NCI-H146 treated with DMSO at 0.1 percent for 48 hours (cell line): ENCODE results near the gene IL9.
"Not testable (repeated sequence)": the region's sequence is repeated elsewhere in the genome, so short reads cannot be mapped to it uniquely, and the experiment has no call there.

Experiments
- DNase-seq: peaks from one replicate; lab custom pipeline; 2025; ENCODE audit not compliant: unreplicated experiment; lab: John Stamatoyannopoulos, UW

Gene IL9

GRCh38 chr5:135869276-135869675 is 26.4 kb downstream of the IL9 start:
- DNase-seq, result no peak

GRCh38 chr5:135868681-135869080 is 27.0 kb downstream of the IL9 start:
- DNase-seq, result no peak

- no peak for DNase-seq
Observed at GRCh38 chr5:135867599-135867998, 28.0 kb downstream of the IL9 start.

GRCh38 chr5:135866016-135866415 is 29.6 kb downstream of the IL9 start:
- DNase-seq, result no peak

DNA sequence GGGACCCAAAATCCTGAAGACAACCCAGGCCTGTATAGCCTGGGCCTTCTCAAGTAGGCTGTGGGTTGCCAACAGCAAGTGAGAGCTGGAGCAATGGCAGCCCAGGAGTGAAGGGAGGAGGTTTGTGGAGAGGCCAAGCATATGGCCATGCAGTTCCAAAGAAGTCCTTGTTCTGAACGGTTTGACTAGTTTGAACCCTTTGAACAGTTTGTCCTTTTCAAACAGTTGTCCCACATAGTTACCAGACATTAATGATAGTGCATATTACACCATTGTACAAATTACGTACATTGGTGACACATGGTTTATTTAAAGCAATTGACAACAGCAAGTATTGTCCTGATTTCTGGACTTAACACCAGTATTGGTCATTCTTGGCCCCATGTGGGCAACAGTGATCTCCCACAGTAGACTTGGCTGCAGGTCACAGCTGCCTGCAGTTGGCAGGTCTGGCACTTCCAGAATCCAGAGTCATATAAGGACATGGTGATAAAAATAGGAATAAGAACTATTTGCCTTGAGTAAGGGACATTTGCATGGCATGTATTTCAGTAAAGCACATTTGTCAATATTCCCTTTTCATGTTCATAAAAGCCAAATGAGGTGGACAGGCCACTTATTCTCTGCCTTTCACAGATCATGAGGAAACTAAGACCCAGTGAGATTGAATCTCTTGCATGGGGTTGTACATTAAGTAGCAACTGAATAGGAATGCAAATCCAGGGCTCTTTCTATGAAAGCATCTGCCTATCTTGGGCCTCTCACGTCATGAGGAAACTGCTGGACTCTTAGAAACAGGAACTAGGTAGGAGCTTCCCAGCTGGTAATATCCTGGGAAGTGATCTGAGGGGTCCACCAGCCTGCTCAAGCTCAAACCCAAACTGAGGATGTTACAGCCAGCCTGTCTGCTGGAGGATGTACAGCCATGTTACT is 30.9 kb downstream of the IL9 start:
- no peak for DNase-seq

GRCh38 chr5:135862744-135863143 is 32.9 kb downstream of the IL9 start:
- DNase-seq, result no peak

DNA sequence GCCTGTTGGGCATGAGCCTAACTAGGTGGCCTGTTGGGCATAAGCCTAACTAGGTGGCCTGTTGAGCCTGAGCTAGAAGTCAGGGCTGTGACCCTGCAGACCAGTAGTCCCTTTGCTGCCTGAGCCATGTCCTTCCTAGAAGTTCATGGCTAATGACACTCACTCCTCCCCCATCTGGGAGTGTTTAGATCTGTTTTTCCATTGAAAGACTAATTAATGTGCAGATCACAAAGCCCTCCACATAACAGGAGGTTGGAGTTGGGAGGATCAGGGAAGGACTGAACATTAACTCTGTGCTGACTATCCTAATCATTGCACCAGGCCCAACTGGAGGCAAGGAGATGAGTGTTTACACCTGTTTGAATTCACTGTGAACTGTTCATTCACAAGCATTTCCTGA is 33.6 kb downstream of the IL9 start:
- DNase-seq, result no peak

- no peak for DNase-seq
Observed at GRCh38 chr5:135861641-135862040, 34.0 kb downstream of the IL9 start.

DNA sequence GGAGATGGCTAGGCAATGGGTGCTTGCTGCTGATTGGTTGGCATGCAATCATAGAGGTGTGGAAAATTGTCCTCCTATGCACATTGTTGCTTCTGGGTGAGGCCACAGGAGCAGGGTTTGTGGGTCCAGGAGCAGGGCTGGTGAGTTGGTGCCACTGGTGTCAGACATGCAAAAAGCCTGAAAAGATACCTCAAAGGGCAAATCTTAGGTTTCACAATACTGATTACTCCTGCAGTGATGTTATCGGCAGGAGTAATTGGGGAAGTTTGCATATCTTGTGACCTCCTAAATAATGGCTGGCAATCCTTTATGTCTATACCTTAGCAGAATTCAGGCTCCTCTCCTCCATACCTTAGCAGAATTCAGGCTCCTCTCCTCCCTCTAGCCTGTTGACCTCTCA is 36.0 kb downstream of the IL9 start:
- no peak for DNase-seq

DNA sequence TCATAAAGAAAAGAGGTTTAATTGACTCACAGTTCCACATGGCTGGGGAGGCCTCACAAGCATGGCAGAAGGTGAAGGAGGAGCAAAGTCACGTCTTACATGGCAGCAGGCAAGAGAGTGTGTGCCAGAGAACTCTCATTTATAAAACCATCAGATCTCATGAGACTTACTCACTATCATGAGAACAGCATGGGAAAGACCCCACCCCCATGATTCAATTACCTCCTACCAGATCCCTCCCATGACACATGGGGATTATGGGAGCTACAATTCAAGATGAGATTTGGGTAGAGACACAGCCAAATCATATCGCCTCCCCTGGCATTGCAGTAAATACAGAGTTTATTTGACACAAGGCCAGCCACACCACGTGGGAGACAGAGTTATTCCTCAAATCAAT is 36.5 kb downstream of the IL9 start:
- DNase-seq, result not testable (repeated sequence)

DNA sequence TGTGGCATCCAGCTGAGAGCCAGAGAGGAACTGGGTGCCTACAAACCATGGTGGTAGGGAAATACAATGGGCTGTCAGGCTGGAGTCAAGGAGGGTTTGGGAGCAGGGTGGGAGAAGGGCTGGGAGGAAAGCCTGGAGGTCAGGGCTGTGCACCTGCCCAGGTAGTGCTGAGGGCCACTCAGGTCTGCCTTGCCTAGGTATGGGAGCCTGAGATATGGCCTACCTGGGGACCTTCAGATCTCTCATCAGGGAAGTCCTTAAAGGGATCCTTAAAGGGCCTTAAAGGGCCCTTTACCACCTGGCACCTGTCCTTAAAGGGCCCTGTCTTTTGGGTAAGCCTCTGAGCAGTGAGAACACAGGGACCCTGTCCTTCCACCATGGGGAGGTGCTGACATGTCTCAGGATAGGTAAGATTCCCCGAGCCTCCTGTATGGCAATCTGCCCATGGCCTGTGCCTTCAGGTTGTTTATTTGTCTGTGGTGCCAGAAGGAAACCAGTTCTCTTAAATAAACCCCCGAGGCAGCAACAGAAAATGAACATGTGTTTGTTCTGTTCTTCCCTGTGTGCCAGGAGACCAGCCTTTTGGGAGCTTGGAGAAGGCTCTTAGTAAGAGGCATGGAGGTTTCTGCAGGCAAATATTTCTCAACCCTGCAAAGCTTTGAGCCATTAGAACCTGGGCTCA is 37.9 kb downstream of the IL9 start:
- DNase-seq, result peak; percentile 17

DNA sequence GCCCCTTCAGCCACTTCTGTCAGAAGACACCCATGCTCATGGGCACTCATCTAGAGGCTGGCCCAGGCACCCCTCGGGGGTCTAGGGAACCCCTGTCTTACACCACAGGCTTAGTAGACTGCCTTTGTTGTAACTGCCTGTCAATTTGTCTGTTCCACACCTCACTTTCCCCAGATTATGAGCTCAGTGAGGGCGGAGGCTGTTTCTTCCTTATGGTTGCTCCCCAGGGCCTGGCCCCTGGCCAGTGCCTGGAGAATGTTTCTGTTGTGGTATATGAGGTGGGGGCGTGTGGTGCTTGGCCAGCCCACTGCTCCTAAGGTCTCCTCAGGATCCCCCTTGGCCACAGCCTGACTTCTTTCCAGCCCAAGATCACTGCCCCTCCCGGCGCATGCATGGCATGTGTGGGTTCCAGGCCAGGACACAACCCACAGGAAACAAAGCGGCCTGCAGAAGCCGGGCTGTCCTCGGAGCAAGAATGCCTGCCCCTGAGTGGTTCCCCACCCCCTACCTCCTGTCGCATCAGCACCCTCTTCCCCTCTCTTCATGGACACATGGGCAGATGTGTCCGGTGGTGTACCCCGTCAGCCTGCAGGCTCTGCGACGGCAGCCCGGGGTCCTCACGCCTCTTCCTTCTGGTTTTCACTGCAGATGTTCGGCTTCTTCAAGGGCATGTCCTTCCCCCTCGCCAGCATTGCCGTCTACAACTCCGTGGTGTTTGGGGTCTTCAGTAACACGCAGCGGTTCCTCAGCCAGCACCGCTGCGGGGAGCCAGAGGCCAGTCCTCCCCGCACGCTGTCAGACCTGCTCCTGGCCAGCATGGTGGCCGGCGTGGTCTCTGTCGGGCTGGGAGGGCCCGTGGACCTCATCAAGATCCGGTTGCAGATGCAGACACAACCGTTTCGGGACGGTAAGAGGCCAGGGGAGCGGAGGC is 43.5 kb downstream of the IL9 start:
- DNase-seq, result no peak

DNA sequence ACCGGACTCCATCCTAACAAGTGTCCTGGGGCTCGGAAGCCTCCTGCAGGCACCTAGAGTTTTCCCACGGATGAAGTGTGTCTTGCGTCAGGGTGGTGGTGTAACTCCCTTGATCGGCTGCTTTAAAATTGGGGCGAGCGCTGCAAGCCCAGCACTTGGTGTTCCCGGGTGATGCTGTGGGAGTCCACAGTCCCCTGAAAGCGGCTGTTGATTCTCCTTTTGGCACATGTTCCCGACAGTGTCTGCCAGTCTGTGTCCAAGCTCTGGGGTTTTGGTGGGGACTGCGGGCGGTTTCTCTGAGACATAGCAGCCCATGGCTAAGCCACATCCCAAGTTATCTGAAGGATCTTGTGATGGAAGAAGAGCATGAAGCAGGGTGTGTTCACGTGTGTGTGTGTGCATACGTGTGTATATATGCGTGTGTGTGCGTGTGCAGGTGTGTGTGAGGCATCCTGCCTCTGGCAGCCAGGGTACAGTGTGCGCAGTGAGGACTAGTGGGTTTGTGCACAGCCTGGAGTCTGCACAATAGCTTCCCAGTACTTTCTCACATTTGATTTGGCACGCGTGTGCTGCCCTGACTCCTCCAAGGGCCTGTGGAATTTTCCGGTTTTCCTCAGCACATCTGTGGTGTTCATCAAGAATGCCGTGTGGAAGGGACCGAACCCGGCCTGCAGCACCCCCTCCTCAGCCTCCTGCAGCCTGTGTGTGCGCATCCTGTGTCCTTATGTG is 44.3 kb downstream of the IL9 start:
- no peak for DNase-seq

DNA sequence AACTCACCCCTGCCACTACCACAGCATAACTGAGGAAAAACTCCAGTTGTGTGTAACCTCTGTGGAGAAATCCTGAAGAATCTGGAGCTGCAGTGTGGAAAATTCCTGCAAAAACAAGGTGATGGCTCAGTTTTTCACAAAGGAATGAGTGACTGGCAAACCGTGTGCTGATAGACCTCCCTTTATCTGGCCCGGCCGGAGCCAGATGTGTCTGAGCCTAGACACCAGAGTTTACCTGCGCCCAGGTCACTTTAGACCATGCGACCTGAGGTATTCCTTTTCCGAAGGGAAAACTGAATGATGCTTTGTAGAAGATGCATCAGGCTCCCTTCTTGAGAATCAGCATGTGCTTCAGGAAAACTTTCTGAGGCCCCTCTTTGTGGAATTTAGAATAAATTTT is 45.0 kb downstream of the IL9 start:
- DNase-seq, result no peak

DNA sequence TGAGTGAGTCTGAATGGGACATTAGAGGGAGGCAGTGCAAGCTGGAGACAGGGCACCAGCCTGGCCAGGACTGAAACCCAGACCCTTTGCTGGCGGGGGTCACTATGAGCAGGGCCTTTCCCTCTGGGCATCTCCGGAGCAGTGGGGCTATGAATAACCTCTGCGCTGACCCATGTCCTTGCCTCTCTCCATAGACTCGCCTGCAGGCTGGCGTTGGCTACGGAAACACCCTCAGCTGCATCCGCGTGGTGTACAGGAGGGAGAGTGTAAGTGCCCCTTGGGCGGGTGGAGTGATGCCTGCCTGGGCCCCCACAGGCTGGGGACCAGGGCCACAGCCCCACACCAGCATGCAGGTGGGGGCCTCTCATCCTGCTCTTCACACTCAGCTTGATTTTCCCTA is 45.4 kb downstream of the IL9 start:
- no peak for DNase-seq

- DNase-seq, result no peak
Observed at GRCh38 chr5:135847976-135848375, 47.7 kb downstream of the IL9 start.

- no peak for DNase-seq
Observed at GRCh38 chr5:135846311-135846710, 49.3 kb downstream of the IL9 start.

DNA sequence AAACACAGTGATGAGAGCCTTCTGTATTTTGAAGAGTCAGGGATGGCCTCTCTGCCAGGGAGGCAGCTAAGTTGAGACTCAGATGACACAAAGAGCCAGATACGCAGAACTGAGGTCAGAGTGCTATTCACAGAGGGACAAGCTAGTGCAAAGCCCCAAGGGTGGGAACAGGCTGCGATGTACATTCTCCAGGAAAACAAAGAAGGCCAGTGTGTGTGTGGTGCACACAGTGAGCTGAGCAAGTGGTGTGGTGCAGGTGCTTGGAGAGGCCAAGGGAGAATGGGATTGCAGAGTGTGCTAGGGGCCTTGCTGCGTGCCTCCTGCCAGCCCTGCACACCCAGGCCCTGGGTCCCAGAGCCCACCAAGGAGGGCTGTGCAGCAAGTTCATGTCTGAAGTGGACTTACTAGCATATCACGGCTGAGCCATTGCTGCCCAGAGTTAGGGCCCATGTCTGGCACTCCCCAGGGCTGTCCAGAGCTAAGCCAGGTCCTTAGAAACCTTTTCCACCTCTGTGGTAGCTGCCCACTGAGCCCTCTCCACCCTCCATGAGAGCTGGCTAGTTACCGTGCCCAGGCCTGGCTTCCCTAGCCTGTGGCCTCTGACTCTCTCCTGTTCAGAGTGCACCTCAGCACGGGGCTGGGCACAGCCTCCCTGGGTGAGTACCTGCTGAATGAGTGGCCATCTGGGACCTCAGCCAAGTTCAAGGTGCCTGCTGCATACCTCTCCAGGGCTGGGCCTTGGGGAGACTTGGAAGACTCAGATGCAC is 51.9 kb downstream of the IL9 start:
- no peak for DNase-seq

- no peak for DNase-seq
Observed at GRCh38 chr5:135842737-135843136, 52.9 kb downstream of the IL9 start.
